ENCODE measurements around the gene FAM131A.
"Not testable (repeated sequence)": the region's sequence is repeated elsewhere in the genome, so short reads cannot be mapped to it uniquely, and the experiment has no call there.

FAM131A gene

GRCh38 chr3:184327171-184327570, 10.2 kb upstream of the FAM131A start:
- H3K4me1 Mint-ChIP-seq (ENCODE audit: low read depth) = peaks cover 66% of the 10 kb centered on the region
- H3K36me3 Mint-ChIP-seq (ENCODE audit: low read depth) = peaks cover 100% of the 10 kb centered on the region
- peak overlapping the region; percentile 85 for H3K27ac Mint-ChIP-seq
- DNase-seq = no peak
- no peak overlapping the region for H3K4me3 Mint-ChIP-seq
- H3K27me3 Mint-ChIP-seq = no peaks in the 10 kb centered on the region
- no peaks in the 10 kb centered on the region for H3K9me3 Mint-ChIP-seq

- Mint-ChIP-seq H3K9me3 (no peaks in the 10 kb centered on the region), H3K36me3 (ENCODE audit: low read depth) (peaks cover 100% of the 10 kb centered on the region), H3K4me1 (ENCODE audit: low read depth) (peaks cover 70% of the 10 kb centered on the region), H3K4me3 (no peak overlapping the region), H3K27ac (peak overlapping the region; percentile 42), H3K27me3 (no peaks in the 10 kb centered on the region)
- DNase-seq = no peak
Measured at GRCh38 chr3:184328516-184328915, 8.9 kb upstream of the FAM131A start.

GRCh38 chr3:184332370-184333090, 4.9 kb upstream of the FAM131A start:
- no peak for DNase-seq
- H3K4me3 Mint-ChIP-seq = no peak overlapping the region
- H3K9me3 Mint-ChIP-seq = no peaks in the 10 kb centered on the region
- H3K4me1 Mint-ChIP-seq (ENCODE audit: low read depth) = peaks cover 73% of the 10 kb centered on the region
- H3K27me3 Mint-ChIP-seq = no peaks in the 10 kb centered on the region
- H3K36me3 Mint-ChIP-seq (ENCODE audit: low read depth) = peaks cover 82% of the 10 kb centered on the region
- peak overlapping the region; percentile 94 for H3K27ac Mint-ChIP-seq

- no peak for DNase-seq
- no peaks in the 10 kb centered on the region for H3K9me3 Mint-ChIP-seq
- H3K27ac Mint-ChIP-seq = peak overlapping the region; percentile 94
- H3K36me3 Mint-ChIP-seq (ENCODE audit: low read depth) = peaks cover 78% of the 10 kb centered on the region
- H3K27me3 Mint-ChIP-seq = no peaks in the 10 kb centered on the region
- peaks cover 80% of the 10 kb centered on the region for H3K4me1 Mint-ChIP-seq (ENCODE audit: low read depth)
- H3K4me3 Mint-ChIP-seq = no peak overlapping the region
Measured at GRCh38 chr3:184333190-184333589, 4.2 kb upstream of the FAM131A start.

- Mint-ChIP-seq H3K4me3 (no peak overlapping the region), H3K9me3 (no peaks in the 10 kb centered on the region), H3K27me3 (no peaks in the 10 kb centered on the region), H3K36me3 (ENCODE audit: low read depth) (peaks cover 73% of the 10 kb centered on the region), H3K27ac (peak overlapping the region; percentile 94), H3K4me1 (ENCODE audit: low read depth) (peaks cover 79% of the 10 kb centered on the region)
- DNase-seq = no peak
Measured at GRCh38 chr3:184333700-184334099, 3.7 kb upstream of the FAM131A start.

- DNase-seq = peak; percentile 57
- Mint-ChIP-seq H3K27me3 (no peaks in the 10 kb centered on the region), H3K4me1 (ENCODE audit: low read depth) (peaks cover 74% of the 10 kb centered on the region), H3K27ac (peak overlapping the region; percentile 94), H3K4me3 (peak overlapping the region; percentile 7), H3K36me3 (ENCODE audit: low read depth) (peaks cover 64% of the 10 kb centered on the region), H3K9me3 (no peaks in the 10 kb centered on the region)
Measured at GRCh38 chr3:184334470-184335158, 2.8 kb upstream of the FAM131A start.

- Mint-ChIP-seq H3K4me1 (ENCODE audit: low read depth) (peaks cover 70% of the 10 kb centered on the region), H3K36me3 (ENCODE audit: low read depth) (peaks cover 57% of the 10 kb centered on the region), H3K27me3 (no peaks in the 10 kb centered on the region), H3K9me3 (no peaks in the 10 kb centered on the region), H3K4me3 (peak overlapping the region; percentile 79), H3K27ac (peak overlapping the region; percentile 94)
- no peak for DNase-seq
Measured at GRCh38 chr3:184335291-184335660, 2.1 kb upstream of the FAM131A start.

GRCh38 chr3:184335661-184336546, 1.5 kb upstream of the FAM131A start:
- Mint-ChIP-seq H3K27ac (peak overlapping the region; percentile 94), H3K36me3 (ENCODE audit: low read depth) (peaks cover 51% of the 10 kb centered on the region), H3K4me3 (peak overlapping the region; percentile 79), H3K4me1 (ENCODE audit: low read depth) (peaks cover 66% of the 10 kb centered on the region), H3K9me3 (no peaks in the 10 kb centered on the region), H3K27me3 (no peaks in the 10 kb centered on the region)
- peak; percentile 96 for DNase-seq

- Mint-ChIP-seq H3K4me3 (peak overlapping the region; percentile 79), H3K27ac (peak overlapping the region; percentile 83), H3K9me3 (no peaks in the 10 kb centered on the region), H3K36me3 (ENCODE audit: low read depth) (peaks cover 44% of the 10 kb centered on the region), H3K27me3 (no peaks in the 10 kb centered on the region), H3K4me1 (ENCODE audit: low read depth) (peaks cover 58% of the 10 kb centered on the region)
- DNase-seq = no peak
Measured at GRCh38 chr3:184336547-184337398, 627 bp upstream of the FAM131A start.

GRCh38 chr3:184337981-184338380, 581 bp downstream of the FAM131A start:
- DNase-seq = no peak
- H3K4me3 Mint-ChIP-seq = peak overlapping the region; percentile 7
- peaks cover 37% of the 10 kb centered on the region for H3K36me3 Mint-ChIP-seq (ENCODE audit: low read depth)
- H3K27me3 Mint-ChIP-seq = no peaks in the 10 kb centered on the region
- H3K9me3 Mint-ChIP-seq = no peaks in the 10 kb centered on the region
- H3K27ac Mint-ChIP-seq = peak overlapping the region; percentile 20
- H3K4me1 Mint-ChIP-seq (ENCODE audit: low read depth) = peaks cover 46% of the 10 kb centered on the region

- Mint-ChIP-seq H3K36me3 (ENCODE audit: low read depth) (peaks cover 34% of the 10 kb centered on the region), H3K4me3 (no peak overlapping the region), H3K27me3 (no peaks in the 10 kb centered on the region), H3K27ac (peak overlapping the region; percentile 20), H3K4me1 (ENCODE audit: low read depth) (peaks cover 40% of the 10 kb centered on the region), H3K9me3 (no peaks in the 10 kb centered on the region)
- no peak for DNase-seq
Measured at GRCh38 chr3:184338511-184338945, 1.1 kb downstream of the FAM131A start.

GRCh38 chr3:184339001-184339400, 1.6 kb downstream of the FAM131A start:
- no peak for DNase-seq
- H3K36me3 Mint-ChIP-seq (ENCODE audit: low read depth) = peaks cover 29% of the 10 kb centered on the region
- no peak overlapping the region for H3K4me3 Mint-ChIP-seq
- H3K27me3 Mint-ChIP-seq = no peaks in the 10 kb centered on the region
- H3K4me1 Mint-ChIP-seq (ENCODE audit: low read depth) = peaks cover 35% of the 10 kb centered on the region
- no peaks in the 10 kb centered on the region for H3K9me3 Mint-ChIP-seq
- H3K27ac Mint-ChIP-seq = no peak overlapping the region

- DNase-seq, H3K27ac Mint-ChIP-seq, H3K9me3 Mint-ChIP-seq, H3K27me3 Mint-ChIP-seq, H3K4me3 Mint-ChIP-seq: not testable (repeated sequence)
- peaks cover 23% of the 10 kb centered on the region for H3K36me3 Mint-ChIP-seq (ENCODE audit: low read depth)
- H3K4me1 Mint-ChIP-seq (ENCODE audit: low read depth) = peaks cover 30% of the 10 kb centered on the region
Measured at GRCh38 chr3:184339451-184340135, 2.2 kb downstream of the FAM131A start.
